K562 (cell line): ENCODE results near the gene SRM. TPM values are rescaled to one million over a fixed set of nuclear protein-coding genes. Genes with fewer than 3 reads are reported as not detected.
A peak's percentile ranks its signal among the peaks of the same experiment; 100 is the strongest.

Experiments used
- BRCA1 ChIP-seq, 2 experiments: fragments of 450-650 bp in 1 of 2; sonication (generic) in 1 of 2; formaldehyde crosslinking in 1 of 2; IDR thresholded peaks; 2 replicates each; pipeline versions ENCODE4 v1.5.0 to v1.6.1; 2017 to 2020; ENCODE audit warnings: mild to moderate bottlenecking in 1 of 2, missing genetic modification reagents in 1 of 2
- FOXK1 ChIP-seq: sonication (generic); formaldehyde crosslinking; IDR thresholded peaks from 2 replicates; pipeline ENCODE4 v1.8.0; 2022; ENCODE audit warnings: missing genetic modification reagents, mild to moderate bottlenecking, borderline replicate concordance
- FOXM1 ChIP-seq, 2 experiments: fragments of 450-650 bp in 1 of 2; sonication (generic) in 1 of 2; formaldehyde crosslinking in 1 of 2; IDR thresholded peaks; 2 replicates each; pipeline versions ENCODE4 v1.6.1 to v1.9.0; 2017 to 2022; ENCODE audit warnings: low read depth in 2 of 2, mild to moderate bottlenecking in 2 of 2, missing genetic modification reagents in 1 of 2, moderate library complexity in 1 of 2
- KLF13 ChIP-seq: fragments of 450-650 bp; IDR thresholded peaks from 2 replicates; pipeline ENCODE4 v1.6.1; 2016; ENCODE audit warnings: missing genetic modification characterization, low read depth, mild to moderate bottlenecking, missing compliant biosample characterization, moderate library complexity, borderline replicate concordance
- MIER1 ChIP-seq: fragments of 450-650 bp; IDR thresholded peaks from 2 replicates; pipeline ENCODE4 v1.6.1; 2016; ENCODE audit warnings: antibody characterized with exemption, mild to moderate bottlenecking, low read depth
- MYBL2 ChIP-seq, 2 experiments: fragments of 450-650 bp in 1 of 2; sonication (generic) in 1 of 2; formaldehyde crosslinking in 1 of 2; IDR thresholded peaks; 2 replicates each; pipeline versions ENCODE4 v1.6.1 to v1.8.1; 2017 to 2022; ENCODE audit warnings: borderline replicate concordance in 1 of 2, inconsistent platforms in 1 of 2, low read depth in 1 of 2, mild to moderate bottlenecking in 1 of 2, missing genetic modification reagents in 1 of 2, moderate library complexity in 1 of 2
- POLR2AphosphoS5 ChIP-seq: IDR thresholded peaks from 2 replicates; pipeline ENCODE4 v1.6.1; 2011; ENCODE audit warnings: mild to moderate bottlenecking, low read depth, low read length, moderate library complexity; ENCODE audit not compliant: control insufficient read depth, insufficient read depth
- POLR2B ChIP-seq: fragments of 450-650 bp; IDR thresholded peaks from 2 replicates; pipeline ENCODE4 v1.6.1; 2018; ENCODE audit warnings: low read depth; ENCODE audit not compliant: partially characterized antibody
- PRMT5 ChIP-seq: sonication (generic); formaldehyde crosslinking; IDR thresholded peaks from 2 replicates; pipeline ENCODE4 v1.5.0; 2020; ENCODE audit warnings: missing genetic modification reagents
- RBFOX2 ChIP-seq: fragments of 200-400 bp; formaldehyde crosslinking; IDR thresholded peaks from 2 replicates; pipeline ENCODE4 v1.6.1; 2017; ENCODE audit warnings: low read depth, mild to moderate bottlenecking, low read length, moderate library complexity
- RCOR1 ChIP-seq, 2 experiments: IDR thresholded peaks; 2 replicates each; pipeline ENCODE4 v1.6.1; 2012; ENCODE audit warnings: low read depth in 2 of 2, low read length in 2 of 2, borderline replicate concordance in 1 of 2, improper control_type of control experiment in 1 of 2
- ZNF12 ChIP-seq: sonication (generic); formaldehyde crosslinking; IDR thresholded peaks from 2 replicates; pipeline ENCODE4 v1.4.0; 2020; ENCODE audit warnings: mild to moderate bottlenecking, missing genetic modification reagents
- ZNF134 ChIP-seq: fragments of 250-450 bp; sonication (Bioruptor Pico); conservative IDR thresholded peaks from 2 replicates; pipeline ENCODE4 v1.4.0; 2020
- ZNF282 ChIP-seq: sonication (generic); formaldehyde crosslinking; IDR thresholded peaks from 2 replicates; pipeline ENCODE4 v1.8.1; 2023; ENCODE audit warnings: missing genetic modification reagents
- polyA plus RNA-seq, 8 experiments: library from polyadenylated mRNA; depleted of rRNA in 4 of 8; stranded (reverse) in 5 of 8; unstranded in 3 of 8; fragments of >200 nt; fragmentation: Nextera tagmentation in 2 of 8; fragmentation: Illumina TruSeq in 1 of 8; extraction: Ambion mirVana in 2 of 8; extraction: Trizol in 1 of 8; gene quantifications; 2 replicates each; pipeline versions ENCODE4 v1.2.1 to v1.2.3, GENCODE V29; 2011 to 2014; ENCODE audit warnings: inconsistent platforms in 1 of 8, missing spikeins in 1 of 8
- total RNA-seq, 7 experiments: library from RNA; depleted of rRNA in 6 of 7; stranded (reverse); fragments of >200 nt in 6 of 7; fragmentation: Illumina TruSeq in 2 of 7; extraction: Trizol in 2 of 7; gene quantifications; 2 replicates each; pipeline versions ENCODE4 v1.2.1 to v1.2.3, GENCODE V29; 2011 to 2021; ENCODE audit warnings: low replicate concordance in 1 of 7
- TF ChIP-seq, protein P1 (sequence below), 2 experiments: IDR thresholded peaks; 2 replicates each; pipeline ENCODE4 v1.6.1; 2011; ENCODE audit warnings: borderline replicate concordance in 1 of 2, control low read depth in 1 of 2, low read depth in 1 of 2, low read length in 1 of 2, mild to moderate bottlenecking in 1 of 2, mixed read lengths in 1 of 2, moderate library complexity in 1 of 2; ENCODE audit not compliant: insufficient read depth in 1 of 2, insufficient read length in 1 of 2, poor library complexity in 1 of 2, severe bottlenecking in 1 of 2; ENCODE audit errors: extremely low read depth in 1 of 2
- TF ChIP-seq, protein P2 (sequence below), 2 experiments: fragments of 450-650 bp; IDR thresholded peaks; 2 replicates each; pipeline ENCODE4 v1.6.1; 2018; ENCODE audit warnings: mild to moderate bottlenecking in 2 of 2, low read depth in 1 of 2; ENCODE audit not compliant: partially characterized antibody in 2 of 2
- TF ChIP-seq, protein P3 (sequence below): sonication (generic); formaldehyde crosslinking; IDR thresholded peaks from 2 replicates; pipeline ENCODE4 v1.8.0; 2022; ENCODE audit warnings: missing genetic modification reagents, mild to moderate bottlenecking, moderate library complexity, borderline replicate concordance
- TF ChIP-seq, protein P4 (sequence below): sonication (generic); formaldehyde crosslinking; IDR thresholded peaks from 2 replicates; pipeline ENCODE4 v1.8.1; 2023; ENCODE audit warnings: mild to moderate bottlenecking, missing genetic modification reagents, moderate library complexity

The SRM gene
- total and polyA plus RNA-seq, 9 of the 15 experiments (the other 6 are each of a cell fraction or from before 2014, with no cell fraction given) = 23.9 to 373 (median 82.5) TPM

DNA sequence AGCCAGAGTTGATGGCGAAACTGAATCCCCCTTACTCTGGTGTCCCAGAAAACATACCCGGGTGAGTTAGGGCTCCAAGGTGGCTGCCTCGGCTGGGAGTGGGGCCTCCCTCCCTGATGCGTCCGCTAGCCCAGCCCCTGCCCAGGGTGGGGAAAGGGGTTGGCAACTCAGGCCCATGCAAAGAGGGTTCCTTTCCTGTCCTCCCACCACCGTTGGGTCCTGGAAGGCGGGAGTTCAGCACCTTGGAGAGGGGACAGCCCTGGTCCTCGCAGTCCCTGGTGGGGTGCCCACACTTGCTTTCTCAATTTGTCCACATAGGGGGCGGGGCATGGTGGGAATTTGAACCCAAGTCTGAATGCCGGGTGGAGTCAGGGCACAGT, 6.1 kb downstream of the SRM start (continued):
- TF ChIP-seq, protein P1, sequence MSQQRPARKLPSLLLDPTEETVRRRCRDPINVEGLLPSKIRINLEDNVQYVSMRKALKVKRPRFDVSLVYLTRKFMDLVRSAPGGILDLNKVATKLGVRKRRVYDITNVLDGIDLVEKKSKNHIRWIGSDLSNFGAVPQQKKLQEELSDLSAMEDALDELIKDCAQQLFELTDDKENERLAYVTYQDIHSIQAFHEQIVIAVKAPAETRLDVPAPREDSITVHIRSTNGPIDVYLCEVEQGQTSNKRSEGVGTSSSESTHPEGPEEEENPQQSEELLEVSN (IDR thresholded peaks at IDR 0.05; ENCODE audit: borderline replicate concordance in 1 of 2, extremely low read depth in 1 of 2, insufficient read depth in 1 of 2, insufficient read length in 1 of 2, low read depth in 1 of 2, low read length in 1 of 2, poor library complexity in 1 of 2, severe bottlenecking in 1 of 2) = peak in 1 of 2 experiments; percentile 20
- TF ChIP-seq PRMT5 (CRISPR knock-in tag) (peak; percentile 58; the same call in 1 of the 2 replicates), FOXK1 (CRISPR knock-in tag) (peak; percentile 64; the same call in 1 of the 2 replicates), RBFOX2 (peak; percentile 29; the same call in 1 of the 2 replicates), POLR2B (peak; percentile 59), RCOR1 (IDR thresholded peaks at IDR 0.05; ENCODE audit: borderline replicate concordance in 1 of 2, low read depth in 2 of 2, low read length in 2 of 2) (peak in 1 of 2 experiments; percentile 58; a peak in 1 of 4 replicates), ZNF134 (CRISPR knock-in tag) (no peak), FOXM1 (IDR thresholded peaks at IDR 0.05; ENCODE audit: low read depth) (no peak), FOXM1 (CRISPR knock-in tag; IDR thresholded peaks at IDR 0.05; ENCODE audit: low read depth) (0 out of 2 replicates have a peak, but pooled peaks have one; percentile 73), MYBL2 (IDR thresholded peaks at IDR 0.05; ENCODE audit: low read depth) (no peak), MYBL2 (CRISPR knock-in tag; IDR thresholded peaks at IDR 0.05; ENCODE audit: borderline replicate concordance) (no peak), ZNF12 (0 out of 2 replicates have a peak, but pooled peaks have one; percentile 57), KLF13 (0 out of 2 replicates have a peak, but pooled peaks have one; percentile 37), ZNF282 (CRISPR knock-in tag) (0 out of 2 replicates have a peak, but pooled peaks have one; percentile 53), BRCA1 (IDR thresholded peaks at IDR 0.05) (no peak), BRCA1 (CRISPR knock-in tag; IDR thresholded peaks at IDR 0.05) (0 out of 2 replicates have a peak, but pooled peaks have one; percentile 51), POLR2AphosphoS5 (peak; percentile 32; the same call in 1 of the 2 replicates), MIER1 (peak; percentile 92)
- TF ChIP-seq, protein P2, sequence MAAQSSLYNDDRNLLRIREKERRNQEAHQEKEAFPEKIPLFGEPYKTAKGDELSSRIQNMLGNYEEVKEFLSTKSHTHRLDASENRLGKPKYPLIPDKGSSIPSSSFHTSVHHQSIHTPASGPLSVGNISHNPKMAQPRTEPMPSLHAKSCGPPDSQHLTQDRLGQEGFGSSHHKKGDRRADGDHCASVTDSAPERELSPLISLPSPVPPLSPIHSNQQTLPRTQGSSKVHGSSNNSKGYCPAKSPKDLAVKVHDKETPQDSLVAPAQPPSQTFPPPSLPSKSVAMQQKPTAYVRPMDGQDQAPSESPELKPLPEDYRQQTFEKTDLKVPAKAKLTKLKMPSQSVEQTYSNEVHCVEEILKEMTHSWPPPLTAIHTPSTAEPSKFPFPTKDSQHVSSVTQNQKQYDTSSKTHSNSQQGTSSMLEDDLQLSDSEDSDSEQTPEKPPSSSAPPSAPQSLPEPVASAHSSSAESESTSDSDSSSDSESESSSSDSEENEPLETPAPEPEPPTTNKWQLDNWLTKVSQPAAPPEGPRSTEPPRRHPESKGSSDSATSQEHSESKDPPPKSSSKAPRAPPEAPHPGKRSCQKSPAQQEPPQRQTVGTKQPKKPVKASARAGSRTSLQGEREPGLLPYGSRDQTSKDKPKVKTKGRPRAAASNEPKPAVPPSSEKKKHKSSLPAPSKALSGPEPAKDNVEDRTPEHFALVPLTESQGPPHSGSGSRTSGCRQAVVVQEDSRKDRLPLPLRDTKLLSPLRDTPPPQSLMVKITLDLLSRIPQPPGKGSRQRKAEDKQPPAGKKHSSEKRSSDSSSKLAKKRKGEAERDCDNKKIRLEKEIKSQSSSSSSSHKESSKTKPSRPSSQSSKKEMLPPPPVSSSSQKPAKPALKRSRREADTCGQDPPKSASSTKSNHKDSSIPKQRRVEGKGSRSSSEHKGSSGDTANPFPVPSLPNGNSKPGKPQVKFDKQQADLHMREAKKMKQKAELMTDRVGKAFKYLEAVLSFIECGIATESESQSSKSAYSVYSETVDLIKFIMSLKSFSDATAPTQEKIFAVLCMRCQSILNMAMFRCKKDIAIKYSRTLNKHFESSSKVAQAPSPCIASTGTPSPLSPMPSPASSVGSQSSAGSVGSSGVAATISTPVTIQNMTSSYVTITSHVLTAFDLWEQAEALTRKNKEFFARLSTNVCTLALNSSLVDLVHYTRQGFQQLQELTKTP (IDR thresholded peaks at IDR 0.05; ENCODE audit: low read depth in 1 of 2, partially characterized antibody in 2 of 2) = peak in 1 of 2 experiments; percentile 63
- TF ChIP-seq, protein P3, sequence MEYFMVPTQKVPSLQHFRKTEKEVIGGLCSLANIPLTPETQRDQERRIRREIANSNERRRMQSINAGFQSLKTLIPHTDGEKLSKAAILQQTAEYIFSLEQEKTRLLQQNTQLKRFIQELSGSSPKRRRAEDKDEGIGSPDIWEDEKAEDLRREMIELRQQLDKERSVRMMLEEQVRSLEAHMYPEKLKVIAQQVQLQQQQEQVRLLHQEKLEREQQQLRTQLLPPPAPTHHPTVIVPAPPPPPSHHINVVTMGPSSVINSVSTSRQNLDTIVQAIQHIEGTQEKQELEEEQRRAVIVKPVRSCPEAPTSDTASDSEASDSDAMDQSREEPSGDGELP (CRISPR knock-in tag) = peak; percentile 40; the same call in 1 of the 2 replicates
- TF ChIP-seq, protein P4, sequence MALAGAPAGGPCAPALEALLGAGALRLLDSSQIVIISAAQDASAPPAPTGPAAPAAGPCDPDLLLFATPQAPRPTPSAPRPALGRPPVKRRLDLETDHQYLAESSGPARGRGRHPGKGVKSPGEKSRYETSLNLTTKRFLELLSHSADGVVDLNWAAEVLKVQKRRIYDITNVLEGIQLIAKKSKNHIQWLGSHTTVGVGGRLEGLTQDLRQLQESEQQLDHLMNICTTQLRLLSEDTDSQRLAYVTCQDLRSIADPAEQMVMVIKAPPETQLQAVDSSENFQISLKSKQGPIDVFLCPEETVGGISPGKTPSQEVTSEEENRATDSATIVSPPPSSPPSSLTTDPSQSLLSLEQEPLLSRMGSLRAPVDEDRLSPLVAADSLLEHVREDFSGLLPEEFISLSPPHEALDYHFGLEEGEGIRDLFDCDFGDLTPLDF (CRISPR knock-in tag) = no peak
